Upper lobe of left lung (tissue), 4 donors: ENCODE data around the gene SLC25A21.

Experiments
- CTCF ChIP-seq, 6 experiments: fragments of 450-650 bp in 4 of 6; fragments of 200-600 bp in 2 of 6; sonication (generic) in 2 of 6; IDR thresholded peaks; one replicate each; pipeline ENCODE4 v1.5.1; 2016 to 2019; ENCODE audit warnings: antibody characterized with exemption in 6 of 6
- EP300 ChIP-seq, 4 donors: sonication (generic); formaldehyde crosslinking; IDR thresholded peaks; one replicate each; pipeline ENCODE4 v1.5.1; 2017; ENCODE audit warnings: antibody characterized with exemption in 4 of 4, control low read depth in 2 of 4
- POLR2A ChIP-seq, 4 donors: fragments of 450-650 bp; IDR thresholded peaks; one replicate each; pipeline ENCODE4 v1.5.1; 2016 to 2017; ENCODE audit warnings: antibody characterized with exemption in 4 of 4, mild to moderate bottlenecking in 2 of 4

- TF ChIP-seq CTCF (IDR thresholded peaks at IDR 0.05): no peak
- no peak for TF ChIP-seq EP300 (IDR thresholded peaks at IDR 0.05)
- no peak for TF ChIP-seq POLR2A (IDR thresholded peaks at IDR 0.05)
Observed at GRCh38 chr14:37083599-37083998, 88.8 kb downstream of the SLC25A21 start.
